Caco-2 (cell line): ENCODE measurements around the gene KLHL36. TPM values are rescaled to one million over a fixed set of nuclear protein-coding genes. Genes with fewer than 3 reads are reported as not detected.

Experiments
- BruUV-seq: library from RNA; stranded (reverse); fragments of 400-500 nt; replicated peaks from 2 replicates; lab custom pipeline; 2021; lab: Mats Ljungman, UMichigan
- CTCF ChIA-PET: fragments of 300-600 bp; sonication (Branson Sonifier 250); formaldehyde crosslinking; loops from one replicate; lab custom pipeline; 2022; ENCODE audit warnings: antibody characterized with exemption; lab: Charles Lee
- POLR2A ChIA-PET: fragments of 300-600 bp; sonication (Branson Sonifier 250); formaldehyde crosslinking; loops from one replicate; lab custom pipeline; 2022; ENCODE audit warnings: antibody characterized with exemption; lab: Charles Lee
- DNase-seq, 2 experiments: peaks; one replicate each; pipeline versions ENCODE4 v3.0.0 to v3.0.0-alpha.2; 2020 to 2022
- H3K27me3 ChIP-seq: replicated peaks from 2 replicates; pipeline ENCODE4 v1.6.0; 2011; ENCODE audit warnings: low read length; ENCODE audit not compliant: control insufficient read depth, insufficient read depth
- H3K36me3 ChIP-seq: 2 replicates; pipeline ENCODE4 v1.5.1; 2011; ENCODE audit warnings: low read length; ENCODE audit not compliant: control insufficient read depth, insufficient read depth
- H3K4me1 ChIP-seq: fragments of 250-450 bp; sonication (Bioruptor Pico); 2 replicates; pipeline ENCODE4 v1.5.1; 2020; ENCODE audit warnings: mild to moderate bottlenecking
- H3K4me3 ChIP-seq: 2 replicates; pipeline ENCODE4 v1.5.1; 2011; ENCODE audit warnings: low read depth, mild to moderate bottlenecking, control low read depth, low read length
- H3K9me3 ChIP-seq: fragments of 250-450 bp; sonication (Bioruptor Pico); 2 replicates; pipeline ENCODE4 v1.5.1; 2020; ENCODE audit warnings: mild to moderate bottlenecking, moderate library complexity
- H3K27ac Mint-ChIP-seq: one replicate; pipeline ENCODE4 v1.8.0; 2022; ENCODE audit warnings: mixed read lengths; ENCODE audit not compliant: unreplicated experiment
- H3K27me3 Mint-ChIP-seq: one replicate; pipeline ENCODE4 v1.8.0; 2022; ENCODE audit warnings: mixed read lengths; ENCODE audit not compliant: insufficient read depth, unreplicated experiment
- H3K36me3 Mint-ChIP-seq: one replicate; pipeline ENCODE4 v1.8.0; 2022; ENCODE audit warnings: mild to moderate bottlenecking, mixed read lengths; ENCODE audit not compliant: insufficient read depth, unreplicated experiment
- H3K4me1 Mint-ChIP-seq: one replicate; pipeline ENCODE4 v1.8.0; 2022; ENCODE audit warnings: low read depth, mixed read lengths; ENCODE audit not compliant: unreplicated experiment
- H3K4me3 Mint-ChIP-seq: one replicate; pipeline ENCODE4 v1.8.0; 2022; ENCODE audit warnings: mild to moderate bottlenecking, moderate library complexity, mixed read lengths; ENCODE audit not compliant: unreplicated experiment
- H3K9me3 Mint-ChIP-seq: one replicate; pipeline ENCODE4 v1.8.0; 2022; ENCODE audit warnings: mixed read lengths; ENCODE audit not compliant: unreplicated experiment
- intact Hi-C: fragments of 100-400 bp; cut with micrococcal nuclease; formaldehyde crosslinking; loops from one replicate; pipeline ENCODE4 v1.10.0; 2022; ENCODE audit not compliant: unreplicated experiment
- total RNA-seq: library from RNA; stranded (reverse); gene quantifications from 2 replicates; pipeline ENCODE4 v1.2.3, GENCODE V29; 2022
- TF ChIP-seq, protein P1 (sequence below), 2 experiments: fragments of 200-600 bp in 1 of 2; IDR thresholded peaks; 1 replicate in 1 of 2; 2 replicates in 1 of 2; pipeline versions ENCODE4 v1.5.1 to v1.8.0; 2011 to 2022; ENCODE audit warnings: antibody characterized with exemption in 1 of 2, control low read depth in 1 of 2, inconsistent platforms in 1 of 2, low read depth in 1 of 2, low read length in 1 of 2, mild to moderate bottlenecking in 1 of 2, moderate library complexity in 1 of 2; ENCODE audit not compliant: insufficient read depth in 1 of 2, severe bottlenecking in 1 of 2, unreplicated experiment in 1 of 2

KLHL36 gene
- total RNA-seq, 1 experiment from 2014 or later, result 70.2 TPM

GRCh38 chr16:84612686-84613085, 35.6 kb upstream of the KLHL36 start:
- intact Hi-C loops, result no loop called here
- H3K27me3 ChIP-seq, result no peaks in the 10 kb centered on the region
- Mint-ChIP-seq H3K4me3 (no peak overlapping the region), H3K27me3 (no peaks in the 10 kb centered on the region), H3K36me3 (peaks cover 83% of the 10 kb centered on the region), H3K4me1 (peaks cover 27% of the 10 kb centered on the region), H3K9me3 (no peaks in the 10 kb centered on the region), H3K27ac (no peak overlapping the region)
- H3K36me3 ChIP-seq, result no peaks in the 10 kb centered on the region
- ChIA-PET CTCF (no interaction called here), POLR2A (no interaction called here)
- H3K4me1 ChIP-seq, result peaks cover 16% of the 10 kb centered on the region
- no peak overlapping the region for H3K4me3 ChIP-seq
- no TSS peak for BruUV-seq
- TF ChIP-seq, protein P1, sequence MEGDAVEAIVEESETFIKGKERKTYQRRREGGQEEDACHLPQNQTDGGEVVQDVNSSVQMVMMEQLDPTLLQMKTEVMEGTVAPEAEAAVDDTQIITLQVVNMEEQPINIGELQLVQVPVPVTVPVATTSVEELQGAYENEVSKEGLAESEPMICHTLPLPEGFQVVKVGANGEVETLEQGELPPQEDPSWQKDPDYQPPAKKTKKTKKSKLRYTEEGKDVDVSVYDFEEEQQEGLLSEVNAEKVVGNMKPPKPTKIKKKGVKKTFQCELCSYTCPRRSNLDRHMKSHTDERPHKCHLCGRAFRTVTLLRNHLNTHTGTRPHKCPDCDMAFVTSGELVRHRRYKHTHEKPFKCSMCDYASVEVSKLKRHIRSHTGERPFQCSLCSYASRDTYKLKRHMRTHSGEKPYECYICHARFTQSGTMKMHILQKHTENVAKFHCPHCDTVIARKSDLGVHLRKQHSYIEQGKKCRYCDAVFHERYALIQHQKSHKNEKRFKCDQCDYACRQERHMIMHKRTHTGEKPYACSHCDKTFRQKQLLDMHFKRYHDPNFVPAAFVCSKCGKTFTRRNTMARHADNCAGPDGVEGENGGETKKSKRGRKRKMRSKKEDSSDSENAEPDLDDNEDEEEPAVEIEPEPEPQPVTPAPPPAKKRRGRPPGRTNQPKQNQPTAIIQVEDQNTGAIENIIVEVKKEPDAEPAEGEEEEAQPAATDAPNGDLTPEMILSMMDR (IDR thresholded peaks at IDR 0.05; ENCODE audit: insufficient read depth in 1 of 2, low read depth in 1 of 2, low read length in 1 of 2, severe bottlenecking in 1 of 2, unreplicated experiment in 1 of 2), result no peak
- H3K9me3 ChIP-seq, result no peaks in the 10 kb centered on the region
- no peak for DNase-seq

DNA sequence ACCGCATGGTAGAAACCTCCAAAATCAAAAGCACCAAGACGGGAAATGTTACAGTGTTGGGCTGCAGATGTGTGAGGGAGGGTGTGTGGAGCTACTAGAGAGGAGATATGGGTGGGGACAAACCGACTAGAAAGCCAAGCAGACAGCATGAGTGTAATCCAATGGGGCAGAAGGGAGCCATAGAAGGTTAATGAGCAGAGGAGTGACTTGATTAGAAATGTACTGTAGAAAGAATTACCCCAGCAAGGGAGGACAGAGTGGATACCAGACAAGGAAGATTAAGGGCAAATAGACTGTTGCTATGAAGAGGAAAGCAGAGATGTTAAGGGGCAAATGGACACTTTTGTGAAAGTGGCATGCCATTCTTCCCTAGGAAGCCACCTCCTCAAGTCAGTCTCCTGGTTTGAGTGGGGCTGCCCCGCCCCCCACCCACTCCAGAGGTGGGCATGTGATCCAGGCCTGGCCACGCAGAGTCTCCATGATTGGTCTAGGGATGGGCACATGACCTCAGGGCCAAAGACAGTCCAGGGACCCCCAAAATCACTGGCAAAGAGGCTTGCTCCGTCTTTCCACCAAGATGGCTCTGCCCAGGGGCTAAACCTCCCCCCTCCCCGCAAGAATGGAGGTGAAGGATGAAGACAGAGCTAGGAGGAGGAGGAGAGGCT, 34.8 kb upstream of the KLHL36 start:
- CTCF ChIA-PET, result no interaction called here

DNA sequence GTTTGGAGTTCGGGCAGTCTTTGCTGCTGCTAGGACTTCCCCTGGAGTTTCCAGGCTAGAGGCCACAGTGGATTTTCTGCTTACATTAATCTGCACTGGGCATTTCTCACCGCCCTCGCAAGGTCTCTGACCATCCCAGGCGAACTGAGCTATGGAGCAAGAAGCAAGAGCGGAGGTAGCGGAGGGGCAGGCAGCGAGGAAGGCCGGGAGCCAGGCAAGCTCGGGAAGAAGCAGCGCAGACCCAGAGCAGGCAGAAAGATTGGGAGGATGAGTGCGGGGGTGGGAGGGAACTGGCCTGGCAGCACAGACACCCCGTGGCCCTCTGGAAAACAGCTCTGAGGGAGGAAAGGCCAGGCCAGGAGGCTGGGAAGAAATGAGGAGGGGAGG, 34.2 kb upstream of the KLHL36 start:
- peaks cover 18% of the 10 kb centered on the region for H3K4me1 ChIP-seq
- H3K27me3 ChIP-seq, result no peaks in the 10 kb centered on the region
- H3K9me3 Mint-ChIP-seq, result no peaks in the 10 kb centered on the region
- DNase-seq, result no peak
- no peaks in the 10 kb centered on the region for H3K27me3 Mint-ChIP-seq
- H3K36me3 Mint-ChIP-seq, result peaks cover 89% of the 10 kb centered on the region
- H3K4me1 Mint-ChIP-seq, result peaks cover 37% of the 10 kb centered on the region
- TF ChIP-seq, protein P1 (IDR thresholded peaks at IDR 0.05; ENCODE audit: insufficient read depth in 1 of 2, low read depth in 1 of 2, low read length in 1 of 2, severe bottlenecking in 1 of 2, unreplicated experiment in 1 of 2), result no peak
- peak overlapping the region; percentile 5 for H3K4me3 Mint-ChIP-seq
- no peaks in the 10 kb centered on the region for H3K36me3 ChIP-seq
- CTCF ChIA-PET, result no interaction called here
- peak overlapping the region; percentile 33 for H3K27ac Mint-ChIP-seq
- intact Hi-C loops, result no loop called here
- H3K4me3 ChIP-seq, result no peak overlapping the region
- BruUV-seq, result no TSS peak
- no peaks in the 10 kb centered on the region for H3K9me3 ChIP-seq
- POLR2A ChIA-PET, result no interaction called here

More for the DNA sequence above, 34.8 kb upstream of the KLHL36 start:
- Histone ChIP-seq H3K9me3 (no peaks in the 10 kb centered on the region), H3K27me3 (no peaks in the 10 kb centered on the region), H3K4me1 (peaks cover 16% of the 10 kb centered on the region), H3K4me3 (no peak overlapping the region), H3K36me3 (no peaks in the 10 kb centered on the region)
- no TSS peak for BruUV-seq
- intact Hi-C loops, result no loop called here
- peak overlapping the region; percentile 33 for H3K27ac Mint-ChIP-seq
- no peak for DNase-seq
- H3K4me1 Mint-ChIP-seq, result peaks cover 32% of the 10 kb centered on the region
- no peaks in the 10 kb centered on the region for H3K9me3 Mint-ChIP-seq
- no peaks in the 10 kb centered on the region for H3K27me3 Mint-ChIP-seq
- TF ChIP-seq, protein P1 (IDR thresholded peaks at IDR 0.05; ENCODE audit: insufficient read depth in 1 of 2, low read depth in 1 of 2, low read length in 1 of 2, severe bottlenecking in 1 of 2, unreplicated experiment in 1 of 2), result no peak
- H3K36me3 Mint-ChIP-seq, result peaks cover 84% of the 10 kb centered on the region
- H3K4me3 Mint-ChIP-seq, result peak overlapping the region; percentile 5
- POLR2A ChIA-PET, result no interaction called here
